Fibroblast of the aortic adventitia (primary cell): Measurements from ENCODE around the gene ZSCAN10. TPM values are rescaled to one million over a fixed set of nuclear protein-coding genes. Genes with fewer than 3 reads are reported as not detected.

Experiments used
- DNase-seq: peaks from one replicate; pipeline ENCODE4 v3.0.0-alpha.2; 2010; ENCODE audit warnings: low read depth
- H3K4me3 ChIP-seq: 2 replicates; pipeline ENCODE4 v1.5.1; 2011; ENCODE audit warnings: low read depth, mild to moderate bottlenecking, control low read depth, low read length, moderate library complexity
- CTCF ChIP-seq: IDR thresholded peaks from 2 replicates; pipeline ENCODE4 v1.5.1; 2011; ENCODE audit warnings: mild to moderate bottlenecking, low read length, control low read depth, inconsistent platforms; ENCODE audit not compliant: insufficient read depth
- total RNA-seq: library from RNA; depleted of rRNA; stranded (reverse); fragments of >200 nt; gene quantifications from 2 replicates; pipeline ENCODE4 v1.2.3, GENCODE V29; 2012; ENCODE audit warnings: low replicate concordance

Gene ZSCAN10
- total RNA-seq: not detected in 2 replicates

GRCh38 chr16:3098459-3099394, at the start of gene ZSCAN10:
TSS of gene ZSCAN10 (minus strand) at chr16:3099294. CDS start at chr16:3092937, 6,357 bp downstream.
- H3K4me3 ChIP-seq: peak within 1 kb of the TSS; percentile 31
- no peak for DNase-seq
- TF ChIP-seq CTCF: no peak

- no peak for DNase-seq
- no peak for TF ChIP-seq CTCF
- no peak overlapping the region for H3K4me3 ChIP-seq
Observed at GRCh38 chr16:3148256-3149192, 49.4 kb upstream of the ZSCAN10 start.

GRCh38 chr16:3147757-3148104, 48.6 kb upstream of the ZSCAN10 start:
- no peak for DNase-seq
- TF ChIP-seq CTCF: no peak
- H3K4me3 ChIP-seq: no peak overlapping the region

GRCh38 chr16:3147046-3147756, 48.1 kb upstream of the ZSCAN10 start:
- H3K4me3 ChIP-seq: no peak overlapping the region
- DNase-seq: no peak
- TF ChIP-seq CTCF: no peak

GRCh38 chr16:3145660-3146059, 46.6 kb upstream of the ZSCAN10 start:
- TF ChIP-seq CTCF: no peak
- no peak for DNase-seq
- H3K4me3 ChIP-seq: no peak overlapping the region

GRCh38 chr16:3145151-3145550, 46.1 kb upstream of the ZSCAN10 start:
- H3K4me3 ChIP-seq: no peak overlapping the region
- DNase-seq: no peak
- no peak for TF ChIP-seq CTCF
